NB4 (cell line): Measurements from ENCODE around the gene HIGD1B.
A peak's percentile ranks its signal among the peaks of the same experiment; 100 is the strongest.
"Not testable (repeated sequence)": the region's sequence is repeated elsewhere in the genome, so short reads cannot be mapped to it uniquely, and the experiment has no call there.

Source experiments
- DNase-seq: peaks from one replicate; pipeline ENCODE4 v3.0.0; 2010; ENCODE audit warnings: low read depth
- H3K4me3 ChIP-seq: one replicate; pipeline ENCODE4 v1.5.1; 2011; ENCODE audit warnings: mild to moderate bottlenecking, low read depth, low read length, moderate library complexity
- MYC ChIP-seq: IDR thresholded peaks from 2 replicates; pipeline ENCODE4 v1.6.1; 2011; ENCODE audit warnings: low read depth, low read length
- POLR2A ChIP-seq: IDR thresholded peaks from 2 replicates; pipeline ENCODE4 v1.6.1; 2011; ENCODE audit warnings: mild to moderate bottlenecking; ENCODE audit not compliant: insufficient read length; ENCODE audit errors: extremely low read depth
- TF ChIP-seq, protein P1 (sequence below): IDR thresholded peaks from one replicate; pipeline ENCODE4 v1.5.1; 2012; ENCODE audit warnings: low read depth, low read length
- TF ChIP-seq, protein P2 (sequence below): IDR thresholded peaks from 2 replicates; pipeline ENCODE4 v1.6.1; 2011; ENCODE audit warnings: low read depth, low read length

The HIGD1B gene

DNA sequence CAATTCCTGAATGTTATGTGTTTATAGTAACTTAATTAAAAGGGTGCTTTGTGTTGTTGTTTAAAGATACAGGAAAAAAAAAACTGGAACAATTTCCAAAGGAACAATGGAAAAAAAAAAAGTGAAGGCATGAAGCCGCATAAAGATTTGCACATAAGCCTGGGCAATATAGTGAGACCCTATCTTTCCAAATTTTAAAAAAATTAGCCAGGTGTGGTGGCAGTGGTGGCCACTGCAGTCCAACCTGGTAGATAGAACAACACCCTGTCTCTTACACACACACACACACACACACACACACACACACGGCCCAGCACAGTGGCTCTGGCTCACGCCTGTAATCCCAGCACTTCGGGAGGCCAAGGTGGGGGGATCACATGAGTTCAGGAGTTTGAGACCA lies 39.5 kb upstream of the HIGD1B start:
- TF ChIP-seq POLR2A (no peak), MYC (no peak)
- TF ChIP-seq, protein P1, sequence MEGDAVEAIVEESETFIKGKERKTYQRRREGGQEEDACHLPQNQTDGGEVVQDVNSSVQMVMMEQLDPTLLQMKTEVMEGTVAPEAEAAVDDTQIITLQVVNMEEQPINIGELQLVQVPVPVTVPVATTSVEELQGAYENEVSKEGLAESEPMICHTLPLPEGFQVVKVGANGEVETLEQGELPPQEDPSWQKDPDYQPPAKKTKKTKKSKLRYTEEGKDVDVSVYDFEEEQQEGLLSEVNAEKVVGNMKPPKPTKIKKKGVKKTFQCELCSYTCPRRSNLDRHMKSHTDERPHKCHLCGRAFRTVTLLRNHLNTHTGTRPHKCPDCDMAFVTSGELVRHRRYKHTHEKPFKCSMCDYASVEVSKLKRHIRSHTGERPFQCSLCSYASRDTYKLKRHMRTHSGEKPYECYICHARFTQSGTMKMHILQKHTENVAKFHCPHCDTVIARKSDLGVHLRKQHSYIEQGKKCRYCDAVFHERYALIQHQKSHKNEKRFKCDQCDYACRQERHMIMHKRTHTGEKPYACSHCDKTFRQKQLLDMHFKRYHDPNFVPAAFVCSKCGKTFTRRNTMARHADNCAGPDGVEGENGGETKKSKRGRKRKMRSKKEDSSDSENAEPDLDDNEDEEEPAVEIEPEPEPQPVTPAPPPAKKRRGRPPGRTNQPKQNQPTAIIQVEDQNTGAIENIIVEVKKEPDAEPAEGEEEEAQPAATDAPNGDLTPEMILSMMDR = no peak
- TF ChIP-seq, protein P2, sequence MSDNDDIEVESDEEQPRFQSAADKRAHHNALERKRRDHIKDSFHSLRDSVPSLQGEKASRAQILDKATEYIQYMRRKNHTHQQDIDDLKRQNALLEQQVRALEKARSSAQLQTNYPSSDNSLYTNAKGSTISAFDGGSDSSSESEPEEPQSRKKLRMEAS = no peak
- H3K4me3 ChIP-seq = no peak overlapping the region

GRCh38 chr17:44808656-44809388 lies 38.9 kb upstream of the HIGD1B start:
- DNase-seq, H3K4me3 ChIP-seq: not testable (repeated sequence)

More for the DNA sequence above, 39.5 kb upstream of the HIGD1B start:
- DNase-seq = no peak

DNA sequence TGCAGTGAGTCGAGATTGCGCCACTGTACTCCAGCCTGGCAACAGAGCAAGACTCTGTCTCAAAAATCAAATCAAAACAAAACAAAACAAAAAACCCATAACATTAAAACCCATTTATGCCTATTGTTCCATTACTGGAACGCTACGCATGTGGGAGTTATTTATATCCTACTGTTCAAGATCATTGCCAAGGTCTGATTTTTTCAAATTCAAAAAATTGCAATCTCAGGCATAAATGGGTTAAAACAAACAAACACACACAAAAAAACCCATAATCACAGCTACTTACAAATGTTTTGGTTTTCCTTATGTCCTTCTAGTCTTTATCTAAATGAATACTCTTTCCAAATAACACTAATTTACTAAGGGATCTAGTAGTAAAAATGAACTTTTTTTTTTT lies 35.4 kb upstream of the HIGD1B start:
- DNase-seq = no peak
- no peak overlapping the region for H3K4me3 ChIP-seq
- TF ChIP-seq, protein P2 = no peak
- TF ChIP-seq POLR2A (no peak), MYC (no peak)
- TF ChIP-seq, protein P1 = no peak

DNA sequence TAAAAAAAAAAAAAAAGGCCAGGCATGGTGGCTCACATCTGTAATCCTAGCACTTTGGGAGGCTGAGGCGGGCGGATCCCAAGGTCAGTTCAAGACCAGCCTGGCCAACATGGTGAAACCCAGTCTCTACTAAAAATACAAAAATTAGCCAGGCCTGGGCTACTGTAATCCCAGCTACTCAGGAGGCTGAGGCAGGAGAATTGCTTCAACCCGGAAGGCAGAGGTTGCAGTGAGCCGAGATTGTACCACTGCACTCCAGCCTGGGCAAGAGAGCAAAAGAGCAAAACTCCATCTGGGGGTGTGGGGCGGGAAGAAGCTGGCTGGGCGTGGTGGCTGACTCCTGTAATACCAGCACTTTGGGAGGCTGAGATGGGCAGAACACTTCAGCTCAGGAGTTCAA lies 29.2 kb upstream of the HIGD1B start:
- not testable (repeated sequence) for H3K4me3 ChIP-seq

GRCh38 chr17:44820631-44821212 lies 27.0 kb upstream of the HIGD1B start:
- no peak overlapping the region for H3K4me3 ChIP-seq
- peak; percentile 33 for DNase-seq
- TF ChIP-seq, protein P1 = no peak
- no peak for TF ChIP-seq MYC
- TF ChIP-seq, protein P2 = no peak
- TF ChIP-seq POLR2A = no peak

More for the DNA sequence above, 29.2 kb upstream of the HIGD1B start:
- DNase-seq = not testable (repeated sequence)

DNA sequence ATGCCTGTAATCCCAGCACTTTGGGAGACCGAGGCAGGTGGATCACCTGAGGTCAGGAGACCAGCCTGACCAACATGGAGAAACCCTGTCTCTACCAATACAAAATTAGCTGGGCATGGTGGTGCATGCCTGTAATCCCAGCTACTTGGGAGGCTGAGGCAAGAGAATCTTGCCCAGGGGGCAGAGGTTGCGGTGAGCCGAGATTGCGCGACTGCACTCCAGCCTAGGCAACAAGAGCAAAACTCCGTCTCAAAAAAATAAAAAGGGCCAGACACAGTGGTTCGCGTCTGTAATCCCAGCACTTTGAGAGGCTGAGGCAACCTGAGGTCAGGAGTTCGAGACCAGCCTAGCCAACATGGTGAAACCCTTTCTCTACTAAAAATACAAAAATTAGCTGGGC lies 22.4 kb upstream of the HIGD1B start:
- not testable (repeated sequence) for DNase-seq, H3K4me3 ChIP-seq

- TF ChIP-seq MYC = no peak
- TF ChIP-seq, protein P1 = no peak
- TF ChIP-seq, protein P2 = no peak
- TF ChIP-seq POLR2A = no peak
Measured at GRCh38 chr17:44826123-44826790, 21.4 kb upstream of the HIGD1B start.

More at GRCh38 chr17:44826123-44826790, 21.4 kb upstream of the HIGD1B start:
- DNase-seq = no peak
- no peak overlapping the region for H3K4me3 ChIP-seq
